GM18507 (cell line): ENCODE results near the gene C2CD4C.
"Not testable (repeated sequence)": the region's sequence is repeated elsewhere in the genome, so short reads cannot be mapped to it uniquely, and the experiment has no call there.

Source experiments
- DNase-seq: peaks from one replicate; pipeline ENCODE4 v3.0.0; 2011; ENCODE audit warnings: low read depth; ENCODE audit not compliant: insufficient read length; ENCODE audit errors: extremely low spot score
- FAIRE-seq: peaks from 2 replicates; lab custom pipeline; 2011; peaks lifted over from hg19 to GRCh38; lab: Jason Lieb, UNC

Gene C2CD4C

DNA sequence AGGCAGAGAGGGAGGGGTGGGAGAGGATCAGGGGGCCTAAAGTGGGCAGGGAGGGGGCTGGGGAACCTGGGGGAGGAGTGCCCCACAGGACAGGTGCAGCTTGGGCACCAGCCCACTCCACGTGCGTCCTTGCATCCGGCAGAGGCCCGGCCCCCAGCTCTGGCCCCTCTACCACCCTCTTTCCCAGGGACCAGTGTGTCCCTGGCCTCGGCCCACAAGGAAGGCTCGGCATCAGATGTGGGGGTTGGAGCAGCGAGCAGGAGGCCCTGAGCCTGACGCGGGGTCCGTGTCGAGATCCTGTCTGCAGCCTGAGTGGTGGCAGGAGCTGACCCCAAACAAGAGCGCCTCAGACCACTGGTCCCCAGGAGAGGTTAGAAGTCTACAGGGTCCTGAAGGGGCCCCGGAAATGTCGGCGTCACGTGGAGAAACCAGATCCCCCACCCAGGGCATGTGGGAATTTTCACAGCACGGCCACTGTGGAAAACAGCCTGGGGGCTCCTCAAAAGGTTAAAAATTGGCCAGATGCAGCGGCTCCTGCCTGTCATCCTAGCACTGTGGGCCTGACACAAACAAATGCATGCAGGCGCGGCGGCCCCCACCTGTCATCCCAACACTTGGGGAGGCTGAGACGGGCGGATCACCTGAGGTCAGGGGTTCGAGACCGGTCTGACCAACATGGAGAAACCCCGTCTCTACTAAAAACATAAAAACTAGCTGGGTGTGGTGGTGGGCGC, 30.4 kb upstream of the C2CD4C start:
- FAIRE-seq = no peak
- no peak for DNase-seq

DNA sequence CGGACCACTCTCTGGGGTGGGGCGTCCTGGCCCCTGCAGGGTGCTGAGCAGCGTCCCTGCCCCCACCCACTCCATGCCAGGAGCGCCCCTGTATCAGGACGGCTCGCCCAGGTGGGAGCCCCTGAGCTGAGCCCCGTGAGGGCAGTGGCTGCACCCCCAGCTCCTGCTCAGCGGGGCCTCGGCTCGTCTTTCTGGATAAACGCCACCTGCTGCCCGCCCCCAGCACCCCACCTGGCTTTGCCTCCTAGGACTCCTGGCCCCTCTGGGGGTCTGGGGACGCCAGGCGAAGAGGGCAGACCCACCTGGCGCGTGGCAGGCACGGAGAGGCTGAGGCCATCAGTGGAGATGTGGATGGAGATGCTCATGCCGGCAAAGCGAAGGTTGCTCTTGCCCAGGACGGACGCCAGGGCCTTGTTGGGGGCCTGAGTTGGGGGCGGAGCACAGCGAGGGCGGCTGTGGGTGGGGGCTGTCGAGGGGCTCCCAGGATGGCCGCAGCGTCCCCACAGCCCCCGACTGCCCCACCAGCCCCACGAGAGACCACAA, 29.5 kb upstream of the C2CD4C start:
- FAIRE-seq (no peak), DNase-seq (no peak)

DNA sequence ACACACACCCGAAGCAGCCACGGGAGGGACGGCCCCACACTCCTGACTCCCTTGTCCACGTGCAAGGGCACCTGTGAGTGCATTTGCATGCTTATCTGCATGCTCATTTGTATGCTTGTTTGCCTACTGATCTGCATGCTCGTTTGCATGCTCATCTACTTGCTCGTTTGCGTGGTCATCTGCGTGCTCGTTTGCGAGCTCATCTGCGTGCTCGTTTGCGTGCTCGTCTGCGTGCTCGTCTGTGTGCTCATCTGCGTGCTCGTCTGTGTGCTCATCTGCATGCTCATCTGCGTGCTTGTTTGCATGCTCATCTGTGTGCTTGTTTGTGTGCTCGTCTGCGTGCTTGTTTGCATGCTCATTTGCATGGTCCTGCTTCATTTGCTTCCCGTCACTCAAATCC, 28.1 kb upstream of the C2CD4C start:
- no peak for DNase-seq
- FAIRE-seq = no peak

DNA sequence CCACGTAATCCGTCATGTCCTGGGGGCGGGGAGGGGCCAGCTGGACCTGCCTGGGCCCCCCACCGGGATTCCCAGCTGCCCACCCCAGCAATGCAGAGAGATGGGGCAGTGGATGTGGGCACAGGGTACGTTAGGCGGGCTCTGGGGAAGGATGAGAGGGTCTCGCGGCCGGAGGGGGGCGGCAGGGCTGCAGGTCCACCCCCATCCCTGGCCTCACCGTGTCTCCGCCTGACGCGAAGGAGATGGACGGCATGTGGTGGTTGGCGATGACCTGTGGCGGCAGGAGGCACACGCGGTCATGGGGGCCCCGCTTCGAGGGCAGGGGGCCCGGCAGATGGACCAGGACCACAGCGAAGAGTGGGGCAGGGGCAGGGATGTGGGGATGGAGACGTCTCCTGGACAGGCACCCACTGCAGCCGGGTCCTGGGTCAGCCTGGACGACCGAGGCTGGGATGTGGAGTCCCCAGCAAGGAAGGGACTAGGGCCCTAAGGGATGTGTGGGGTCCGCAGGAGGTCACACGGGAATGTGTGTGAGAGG, 27.5 kb upstream of the C2CD4C start:
- FAIRE-seq (no peak), DNase-seq (no peak)

DNA sequence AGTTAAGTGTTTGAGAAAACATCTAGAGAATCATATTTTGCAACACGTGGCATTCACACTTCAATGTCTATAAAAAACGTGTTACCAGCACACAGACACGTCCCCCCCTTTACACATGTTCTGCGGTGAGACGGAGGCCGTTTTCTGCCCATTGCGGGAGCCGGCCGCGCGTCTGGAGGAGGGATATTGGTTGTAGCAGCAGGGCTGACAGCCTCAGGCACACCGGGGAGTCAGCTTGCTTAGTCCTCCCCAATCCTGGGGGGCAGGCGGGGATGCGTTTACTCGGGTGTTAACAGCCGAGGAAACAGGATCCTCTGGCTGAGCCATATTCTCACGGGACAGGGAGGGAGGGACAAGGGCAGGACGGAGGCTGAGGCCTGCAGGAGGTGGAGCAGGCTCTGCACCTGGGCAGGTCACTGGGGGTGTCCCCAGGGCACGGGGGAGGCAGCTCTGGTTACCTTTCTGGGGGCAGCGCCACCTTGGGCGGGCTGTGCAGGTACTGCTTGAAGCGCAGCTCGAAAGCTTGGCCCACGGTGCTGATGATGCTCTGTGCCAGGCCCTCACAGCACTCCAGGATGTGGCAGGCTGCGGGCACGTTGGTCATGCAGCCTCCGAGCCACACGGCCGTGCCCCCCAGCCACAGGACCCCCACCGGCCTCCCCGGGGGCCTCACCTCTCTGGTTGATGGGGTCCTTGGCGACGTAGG, 26.9 kb upstream of the C2CD4C start:
- DNase-seq = no peak
- no peak for FAIRE-seq

DNA sequence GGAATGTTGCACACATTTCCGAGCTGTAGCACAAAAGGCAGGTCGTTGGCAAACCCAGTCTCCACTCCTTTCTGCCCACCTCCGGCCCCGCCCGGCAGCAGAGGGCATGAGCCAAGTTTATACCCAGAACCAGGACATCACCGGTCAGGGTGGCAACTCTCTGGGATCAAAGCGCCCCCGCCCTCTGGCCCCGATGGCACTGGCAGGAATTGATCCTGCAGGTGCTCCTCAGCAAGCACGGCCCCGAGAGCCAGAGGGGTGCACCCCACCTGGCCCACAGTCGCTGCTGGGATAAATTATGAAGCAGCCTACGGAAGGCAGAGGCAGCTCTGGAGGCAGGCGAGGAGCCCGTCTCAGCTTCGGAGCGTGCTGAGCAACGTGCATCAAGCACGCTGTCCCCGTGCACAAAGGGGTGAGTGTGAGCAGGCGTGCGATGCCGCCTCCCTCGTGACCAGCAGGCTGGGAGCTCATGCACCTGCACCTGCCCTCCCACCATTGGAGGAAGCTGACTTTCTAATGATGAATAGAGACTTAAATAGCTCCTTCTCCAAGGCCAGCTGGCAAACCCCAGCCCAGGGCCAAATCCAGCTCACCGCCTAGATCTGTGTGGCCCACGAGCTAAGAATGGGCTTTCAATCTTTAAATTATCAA, 26.2 kb upstream of the C2CD4C start:
- FAIRE-seq (no peak), DNase-seq (no peak)

DNA sequence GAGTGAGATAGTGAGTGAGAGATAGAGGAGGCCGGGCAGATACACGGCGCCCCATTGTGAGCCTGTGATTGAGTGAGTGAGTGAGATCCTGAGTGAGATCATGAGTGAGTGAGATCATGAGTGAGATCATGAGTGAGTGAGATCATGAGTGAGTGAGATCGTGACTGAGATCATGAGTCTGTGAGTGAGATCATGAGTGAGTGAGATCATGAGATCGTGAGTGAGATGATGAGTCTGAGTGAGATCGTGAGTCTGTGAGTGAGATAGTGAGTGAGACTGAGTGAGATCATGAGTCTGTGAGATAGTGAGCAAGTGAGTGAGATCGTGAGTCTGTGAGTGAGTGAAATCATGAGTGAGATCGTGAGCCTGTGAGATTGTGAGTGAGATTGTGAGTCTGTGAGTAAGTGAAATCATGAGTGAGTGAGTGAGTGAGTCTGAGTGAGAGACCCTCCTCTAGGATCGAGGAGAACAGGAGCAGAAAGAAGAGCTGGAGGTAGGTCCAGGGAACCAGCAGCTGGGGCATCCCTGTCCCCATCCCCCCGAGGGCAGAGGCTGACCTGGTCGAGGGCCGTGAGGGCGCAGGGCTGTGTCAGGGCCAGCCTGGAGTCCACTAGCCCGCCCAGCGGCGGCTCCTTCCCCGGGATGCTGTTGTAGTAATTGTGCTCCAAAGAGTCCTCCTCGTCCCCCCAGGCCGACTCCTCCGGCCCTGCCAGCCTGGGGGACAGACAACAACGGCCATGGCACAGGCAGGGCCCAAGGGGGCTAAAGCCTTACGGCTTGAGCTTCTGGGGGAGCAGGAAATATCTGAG, 25.4 kb upstream of the C2CD4C start:
- no peak for DNase-seq
- FAIRE-seq = no peak

DNA sequence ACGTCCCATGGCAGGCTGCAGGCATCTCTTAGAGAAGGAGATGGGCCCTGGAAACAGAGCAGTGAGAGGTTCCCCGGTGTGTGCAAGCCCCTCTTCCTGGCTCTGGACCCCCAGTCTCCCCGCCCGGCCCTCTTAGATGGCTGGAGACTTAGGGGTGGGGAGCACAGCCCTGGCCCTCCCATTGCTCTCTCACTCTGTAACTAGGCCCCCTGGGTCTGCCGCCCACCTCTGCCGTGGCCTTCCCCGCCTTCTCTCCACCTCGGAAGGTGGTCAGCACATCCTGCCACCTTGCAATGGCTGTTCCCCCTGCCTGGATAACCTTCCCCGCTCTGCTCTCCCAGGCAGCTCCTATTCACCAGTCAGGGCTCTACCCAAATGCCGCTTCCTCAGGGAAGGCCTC, 21.8 kb upstream of the C2CD4C start:
- FAIRE-seq = no peak
- DNase-seq = no peak

DNA sequence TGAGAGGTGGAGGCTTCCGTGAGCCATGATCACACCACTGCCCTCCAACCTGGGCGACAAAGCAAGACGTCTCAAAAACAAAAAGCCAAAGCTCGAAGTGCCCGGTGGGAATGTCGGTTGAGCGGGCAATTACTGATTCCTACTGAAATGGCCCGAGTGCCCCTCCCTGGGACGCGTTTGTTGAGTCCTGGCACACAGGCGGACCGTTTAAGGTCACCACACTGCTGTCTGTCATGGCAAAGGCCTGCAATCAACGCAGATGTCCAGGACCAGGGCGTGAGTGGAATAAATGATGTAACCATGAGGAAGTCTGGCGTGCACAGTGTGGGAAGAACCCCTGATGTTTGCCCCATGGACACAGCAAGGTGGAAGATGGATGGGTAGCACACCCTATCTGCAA, 19.2 kb upstream of the C2CD4C start:
- DNase-seq (no peak), FAIRE-seq (no peak)

DNA sequence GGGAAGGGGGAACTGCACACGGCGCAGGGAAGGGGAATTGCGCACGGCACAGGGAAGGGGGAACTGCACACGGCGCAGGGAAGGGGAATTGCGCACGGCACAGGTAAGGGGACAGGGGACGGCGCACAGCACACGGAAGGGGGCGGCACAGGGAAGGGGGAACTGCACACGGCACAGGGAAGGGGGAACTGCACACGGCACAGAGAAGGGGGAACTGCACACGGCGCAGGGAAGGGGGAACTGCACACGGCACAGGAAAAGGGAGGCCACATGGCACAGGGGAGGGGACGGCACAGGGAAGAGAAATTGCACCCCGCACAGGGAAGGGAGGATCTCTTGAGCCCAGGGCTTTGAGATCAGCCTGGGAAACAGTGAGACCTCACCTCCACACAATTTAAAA, 18.7 kb upstream of the C2CD4C start:
- not testable (repeated sequence) for DNase-seq, FAIRE-seq

DNA sequence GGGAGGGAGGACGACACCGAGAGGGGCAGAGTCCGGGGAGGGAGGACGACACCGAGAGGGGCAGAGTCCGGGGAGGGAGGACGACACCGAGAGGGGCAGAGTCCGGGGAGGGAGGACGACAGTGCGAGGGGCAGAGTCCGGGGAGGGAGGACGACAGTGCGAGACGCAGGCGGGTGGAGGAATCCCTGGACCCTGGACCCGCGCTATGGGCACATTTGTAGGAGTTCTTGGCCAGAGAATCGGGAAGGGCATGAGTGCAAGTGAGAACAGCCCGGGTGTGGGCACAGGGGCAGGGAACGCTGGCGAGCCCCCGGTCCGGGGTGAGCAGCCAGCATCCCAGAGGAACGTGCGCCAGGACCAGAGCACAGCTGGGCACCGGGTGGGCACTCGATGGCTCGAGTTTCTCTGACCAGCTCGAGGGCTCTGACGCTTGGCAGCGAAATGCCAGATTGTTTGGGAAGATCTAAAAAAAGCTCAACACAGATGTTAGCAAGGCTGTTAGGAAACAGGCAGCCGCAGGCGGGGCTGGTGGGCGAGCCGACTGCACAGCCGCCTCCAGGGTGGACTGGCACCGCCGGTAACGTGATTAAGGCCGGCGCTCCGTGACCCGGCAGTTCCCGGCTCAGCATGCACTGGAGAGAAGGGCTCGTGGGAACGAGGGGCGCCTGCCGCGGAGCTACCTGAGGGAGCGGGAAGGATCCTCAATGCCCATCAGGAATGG, 17.9 kb upstream of the C2CD4C start:
- DNase-seq (no peak), FAIRE-seq (no peak)

DNA sequence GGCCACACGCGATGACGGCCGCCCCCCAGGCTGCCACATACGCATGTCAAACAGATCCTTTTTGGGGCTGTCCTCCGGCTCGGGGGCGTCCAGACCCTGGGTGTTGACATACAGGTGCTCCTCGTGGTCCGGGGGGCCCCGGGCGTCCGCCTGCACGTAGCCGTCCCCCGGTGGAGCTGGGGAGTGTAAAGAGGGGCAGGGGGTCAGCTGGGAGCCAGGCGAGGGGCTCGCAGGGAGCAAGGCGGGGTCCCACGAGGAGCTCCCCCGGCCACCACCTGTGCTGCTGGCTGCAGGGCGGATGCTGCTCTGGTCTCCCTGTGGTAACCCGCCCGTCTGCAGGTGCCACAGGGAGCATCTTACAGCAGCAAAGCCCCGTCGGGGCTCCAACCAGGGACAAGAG, 16.1 kb upstream of the C2CD4C start:
- no peak for DNase-seq
- no peak for FAIRE-seq

DNA sequence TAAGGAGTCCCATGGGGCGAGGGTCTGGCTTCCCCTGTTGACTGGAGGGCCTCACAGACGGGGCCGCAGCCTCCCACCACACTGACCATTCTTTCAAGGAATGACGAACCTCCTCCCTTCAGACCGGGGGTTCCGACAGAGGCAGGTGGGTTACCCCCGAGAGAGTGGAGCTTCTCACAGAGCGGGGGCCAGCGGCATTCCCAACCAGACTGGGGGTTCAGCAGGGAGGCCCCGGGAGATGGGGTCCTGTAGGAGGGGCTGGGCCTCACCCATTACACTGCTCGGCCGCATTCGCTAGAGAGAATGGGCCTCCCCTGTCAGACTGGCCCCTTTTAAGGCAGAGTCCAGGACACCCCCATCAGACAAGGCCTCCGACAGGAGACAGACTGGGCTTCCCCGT, 15.6 kb upstream of the C2CD4C start:
- FAIRE-seq (no peak), DNase-seq (no peak)

DNA sequence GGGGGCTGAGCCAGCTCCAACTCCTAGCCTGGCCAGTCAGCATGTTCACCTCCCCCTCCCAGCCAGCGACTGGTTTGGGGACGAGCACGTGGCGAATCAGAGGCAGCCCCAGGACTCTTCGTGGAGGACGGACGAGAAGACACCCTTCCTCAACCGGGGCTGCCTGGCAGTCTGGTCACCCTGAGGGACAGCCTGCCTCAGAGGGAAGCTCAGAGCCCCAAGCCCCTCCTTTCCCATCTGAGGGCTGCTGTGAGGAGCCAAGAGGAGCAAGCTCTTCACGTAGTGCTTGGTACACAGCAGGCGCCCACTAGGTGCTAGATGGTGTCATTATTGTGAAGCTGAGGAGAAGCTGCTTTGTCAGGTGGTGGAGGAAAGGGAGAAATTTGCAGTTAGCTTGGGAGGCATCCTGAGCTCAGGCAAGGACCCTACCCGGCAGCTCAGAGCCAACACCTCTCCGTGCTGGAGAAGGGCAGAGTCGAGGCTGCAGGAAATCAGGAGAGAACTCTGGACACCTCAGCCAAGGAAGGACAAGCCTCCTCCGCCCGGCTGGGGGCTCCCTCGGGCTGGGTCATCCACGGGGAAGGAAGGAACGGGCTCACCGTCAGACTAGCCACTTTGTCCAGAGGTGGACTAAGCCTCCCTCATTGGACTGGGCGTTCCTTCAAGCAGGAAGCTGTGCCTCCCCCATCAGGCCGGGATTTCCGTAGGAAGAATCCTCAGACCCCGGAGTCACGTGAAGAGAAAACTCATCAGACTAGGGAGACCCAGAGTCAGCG, 14.9 kb upstream of the C2CD4C start:
- FAIRE-seq (no peak), DNase-seq (no peak)

DNA sequence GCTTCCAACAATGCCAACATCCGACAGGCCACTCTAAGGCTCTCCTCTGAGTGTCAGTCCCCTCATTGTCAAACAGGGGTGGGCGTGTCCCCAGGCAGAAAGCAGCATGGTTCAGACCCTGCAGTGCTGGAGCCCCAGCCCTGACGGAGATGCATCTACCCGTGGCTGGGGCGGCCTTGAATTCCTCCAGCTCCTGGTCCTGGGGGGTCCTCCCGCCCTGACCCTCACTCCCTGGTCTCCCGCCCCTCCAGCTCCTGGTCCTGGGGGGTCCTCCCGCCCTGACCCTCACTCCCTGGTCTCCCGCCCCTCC, 13.9 kb upstream of the C2CD4C start:
- not testable (repeated sequence) for DNase-seq

DNA sequence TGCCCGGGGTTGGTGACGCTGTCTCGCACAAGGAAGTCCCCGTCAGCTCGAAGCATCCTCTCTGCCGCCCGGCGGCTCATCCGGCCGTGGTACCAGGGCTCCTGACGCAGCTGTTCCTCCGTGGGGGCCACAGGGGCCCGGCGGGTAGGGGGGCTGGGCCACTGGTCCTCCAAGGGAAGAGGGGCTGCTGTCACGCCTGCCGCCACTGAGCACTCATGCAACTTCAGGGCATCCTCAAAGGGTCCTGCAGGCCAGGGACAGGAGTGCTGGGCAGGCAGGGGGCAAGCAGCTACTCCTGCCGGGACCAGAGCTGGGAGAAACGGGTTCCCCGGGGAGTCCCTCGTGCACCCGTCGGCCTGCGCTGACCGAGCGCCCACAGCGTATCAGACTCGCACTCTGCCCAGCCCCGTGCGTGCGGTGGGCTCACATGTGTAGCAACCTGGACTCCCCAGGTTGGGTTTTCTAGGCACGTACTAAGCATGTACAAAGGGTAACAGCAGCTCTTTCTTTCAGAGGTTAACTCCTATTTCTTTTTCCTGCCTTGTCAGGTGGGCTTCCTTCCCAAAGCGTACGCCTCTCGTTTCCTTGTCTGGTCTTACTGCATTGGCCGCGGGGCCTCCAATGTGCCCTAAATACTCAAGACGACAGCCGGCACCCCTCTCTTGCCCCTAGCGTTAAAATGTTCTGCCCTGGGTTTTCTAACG, 13.4 kb upstream of the C2CD4C start:
- DNase-seq (no peak), FAIRE-seq (no peak)

More for the DNA sequence above, 13.9 kb upstream of the C2CD4C start:
- FAIRE-seq = not testable (repeated sequence)

DNA sequence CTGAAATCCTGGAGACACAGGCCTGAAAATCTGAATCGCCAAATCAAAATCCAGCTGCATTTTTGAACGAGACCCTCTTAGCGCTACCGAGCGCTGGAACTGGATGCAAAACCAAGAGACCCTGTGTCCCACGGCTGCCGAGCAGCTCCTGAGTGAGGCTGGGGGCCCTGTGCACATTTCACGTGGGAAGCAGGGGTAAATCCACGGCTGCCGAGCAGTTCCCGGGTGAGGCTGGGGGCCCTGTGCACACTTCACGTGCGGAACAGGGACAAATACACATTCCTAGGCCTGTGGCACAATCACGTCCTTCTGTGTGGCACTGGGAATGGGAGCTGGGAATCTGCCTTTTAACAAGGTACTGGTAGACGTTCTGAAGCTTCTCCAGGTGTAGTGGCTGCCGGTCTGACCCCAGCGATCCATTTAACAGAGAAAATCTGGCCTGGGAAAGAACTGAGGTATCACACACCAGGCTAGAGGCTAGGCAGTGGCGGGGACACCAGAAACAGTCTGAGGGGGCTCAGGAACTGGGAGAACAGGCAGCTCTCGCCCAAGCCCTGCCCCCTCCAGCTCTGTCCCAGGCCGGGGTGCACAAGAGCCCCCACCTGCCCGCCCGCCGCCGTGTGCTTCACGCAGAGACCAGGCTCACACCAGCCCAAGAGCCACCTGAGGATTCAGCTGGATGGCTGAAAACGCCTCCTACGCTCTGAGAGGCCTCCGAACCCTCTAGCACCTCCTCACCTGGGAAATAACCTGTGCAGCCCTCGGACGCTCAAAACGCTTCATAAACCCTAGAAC, 11.0 kb upstream of the C2CD4C start:
- FAIRE-seq (no peak), DNase-seq (no peak)
